HL-60/S4 (cell line): ENCODE data around the gene SIM1.

Source experiments
- in situ Hi-C: fragments of 300-500 bp; cut with MboI; formaldehyde crosslinking; loops from 2 replicates; pipeline ENCODE4 v1.14.3; 2022; ENCODE audit warnings: low sequenced_read_pairs

SIM1 gene

GRCh38 chr6:100473182-100473581 lies 8.5 kb upstream of the SIM1 start:
- in situ Hi-C loops: no loop called here

- in situ Hi-C loops: no loop called here
Measured at GRCh38 chr6:100472674-100473073, 8.0 kb upstream of the SIM1 start.

- in situ Hi-C loops: no loop called here
Measured at GRCh38 chr6:100470422-100471120, 5.8 kb upstream of the SIM1 start.

- in situ Hi-C loops: no loop called here
Measured at GRCh38 chr6:100469101-100469859, 4.6 kb upstream of the SIM1 start.

GRCh38 chr6:100468016-100468622 lies 3.4 kb upstream of the SIM1 start:
- in situ Hi-C loops: no loop called here

GRCh38 chr6:100467129-100468015 lies 2.7 kb upstream of the SIM1 start:
- in situ Hi-C loops: no loop called here

- in situ Hi-C loops: no loop called here
Measured at GRCh38 chr6:100466410-100467128, 1.8 kb upstream of the SIM1 start.

- in situ Hi-C loops: no loop called here
Measured at GRCh38 chr6:100465701-100466409, 1.1 kb upstream of the SIM1 start.

- in situ Hi-C loops: no loop called here
Measured at GRCh38 chr6:100464162-100464851, 414 bp downstream of the SIM1 start.

GRCh38 chr6:100463630-100464161 lies 1.0 kb downstream of the SIM1 start:
- in situ Hi-C loops: no loop called here

- in situ Hi-C loops: no loop called here
Measured at GRCh38 chr6:100462706-100463629, 1.8 kb downstream of the SIM1 start.

GRCh38 chr6:100461917-100462705 lies 2.6 kb downstream of the SIM1 start:
- in situ Hi-C loops: no loop called here

GRCh38 chr6:100461278-100461916 lies 3.3 kb downstream of the SIM1 start:
- in situ Hi-C loops: no loop called here

- in situ Hi-C loops: no loop called here
Measured at GRCh38 chr6:100460650-100461204, 4.0 kb downstream of the SIM1 start.

GRCh38 chr6:100459592-100460184 lies 5.0 kb downstream of the SIM1 start:
- in situ Hi-C loops: no loop called here
